Ureter (tissue), 1 donor: ENCODE data around the gene IRF1. TPM values are rescaled to one million over a fixed set of nuclear protein-coding genes. Genes with fewer than 3 reads are reported as not detected.
A peak's percentile ranks its signal among the peaks of the same experiment; 100 is the strongest.

Source experiments
- DNase-seq: peaks from one replicate; pipeline ENCODE4 v3.0.0-alpha.2; 2020; ENCODE audit warnings: low spot score
- total RNA-seq: library from RNA; stranded (reverse); gene quantifications from one replicate; pipeline ENCODE4 v1.2.4, GENCODE V29; 2023
- donor health status: DM: yes; HTN: yes; CAD: no.

IRF1 gene
- total RNA-seq, 1 donor from 2014 or later, result 40.8 TPM

DNA sequence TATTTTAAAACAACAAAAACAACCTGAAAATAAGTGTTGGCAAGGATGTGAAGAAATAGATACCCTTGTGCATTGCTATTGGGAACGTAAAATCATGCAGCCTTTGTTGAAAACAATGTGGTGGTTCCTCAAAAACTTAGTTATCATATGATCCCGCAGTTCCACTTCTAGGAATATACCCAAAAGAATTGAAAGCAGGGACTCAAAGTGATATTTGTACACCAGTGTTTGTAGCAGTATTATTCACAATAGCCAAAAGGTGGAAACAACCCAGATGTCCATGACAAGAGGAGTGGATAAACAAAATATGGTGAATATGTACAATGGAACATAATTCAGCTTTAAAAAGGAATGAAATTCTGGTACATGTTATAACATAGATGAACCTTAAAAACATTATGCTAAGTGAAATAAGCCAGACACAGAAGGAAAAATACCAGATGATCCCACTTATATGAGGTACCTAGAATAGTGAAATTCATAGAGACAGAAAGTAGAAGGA is 29.0 kb downstream of the IRF1 start:
- no peak for DNase-seq

DNA sequence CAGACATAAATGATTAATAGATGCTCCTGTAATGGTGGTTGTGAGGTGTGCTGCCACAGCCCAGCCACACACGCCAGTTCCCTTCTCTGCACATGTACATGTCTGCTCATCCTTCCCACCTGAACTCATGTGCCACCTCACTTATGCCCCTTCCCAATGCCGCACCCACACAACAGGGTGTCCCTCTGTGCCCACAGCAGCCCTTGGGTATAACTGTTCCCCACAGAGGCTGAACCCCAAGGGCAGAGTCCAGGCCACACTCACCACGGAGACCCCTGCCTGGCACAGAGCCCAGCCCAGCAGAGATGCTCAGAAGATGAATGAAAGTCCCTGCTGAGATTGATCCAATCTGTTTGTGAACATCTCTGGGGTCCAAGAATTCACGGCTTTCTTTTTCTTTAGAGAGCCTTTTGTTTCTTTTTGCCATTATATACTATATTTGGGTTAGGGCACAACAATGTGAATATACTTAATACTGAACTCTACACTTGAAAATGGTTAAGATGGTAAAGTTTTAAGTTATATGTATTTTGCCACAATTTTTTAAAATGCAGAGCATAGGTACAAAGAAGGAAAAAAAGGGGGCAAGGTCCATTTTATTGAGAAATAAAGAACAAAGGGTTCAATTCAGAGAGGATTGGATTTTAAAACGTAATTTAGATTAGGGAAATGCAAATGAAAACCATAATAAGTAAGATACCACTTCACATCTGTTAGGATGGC is 29.6 kb downstream of the IRF1 start:
- no peak for DNase-seq

DNA sequence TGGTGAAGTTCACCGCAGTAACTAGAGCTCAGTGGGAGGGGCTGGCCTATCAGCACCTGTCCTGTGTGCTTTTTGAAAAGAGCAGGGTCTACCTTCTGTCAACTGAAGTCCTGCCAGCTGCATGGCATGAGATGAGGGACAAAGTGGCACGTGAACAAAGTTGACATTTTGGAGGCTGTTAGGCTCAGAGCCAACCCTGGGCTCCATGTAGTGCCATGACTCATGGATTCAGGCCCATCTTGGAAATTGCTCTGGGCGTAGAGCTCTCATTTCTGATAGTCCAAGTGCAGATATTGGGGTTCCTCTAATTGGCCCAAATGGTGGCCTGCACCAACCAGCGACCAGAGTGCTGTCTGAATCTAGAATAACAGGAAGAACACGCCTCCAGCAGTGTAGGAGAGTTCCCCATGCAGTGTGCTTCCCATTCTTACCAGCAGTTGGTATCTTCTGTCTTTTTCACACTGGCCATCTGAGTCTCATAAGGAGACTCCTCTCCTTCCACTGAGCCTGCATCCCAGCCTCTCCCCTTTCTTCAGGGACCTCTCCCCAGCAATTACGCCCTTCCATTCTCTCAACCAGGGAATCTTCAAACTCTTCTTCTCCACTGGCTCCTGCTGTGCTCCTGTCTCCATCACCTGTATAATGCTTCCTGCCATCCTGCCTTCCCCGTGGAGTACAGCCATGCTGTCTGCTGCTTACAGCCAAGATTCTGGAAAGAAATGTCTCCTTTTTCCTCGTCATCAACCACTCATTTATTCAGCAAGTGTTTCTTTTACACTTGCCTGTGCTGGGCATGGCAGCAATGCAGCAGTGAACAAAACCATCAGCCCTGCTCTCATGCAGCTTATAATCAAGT is 30.4 kb downstream of the IRF1 start:
- no peak for DNase-seq

DNA sequence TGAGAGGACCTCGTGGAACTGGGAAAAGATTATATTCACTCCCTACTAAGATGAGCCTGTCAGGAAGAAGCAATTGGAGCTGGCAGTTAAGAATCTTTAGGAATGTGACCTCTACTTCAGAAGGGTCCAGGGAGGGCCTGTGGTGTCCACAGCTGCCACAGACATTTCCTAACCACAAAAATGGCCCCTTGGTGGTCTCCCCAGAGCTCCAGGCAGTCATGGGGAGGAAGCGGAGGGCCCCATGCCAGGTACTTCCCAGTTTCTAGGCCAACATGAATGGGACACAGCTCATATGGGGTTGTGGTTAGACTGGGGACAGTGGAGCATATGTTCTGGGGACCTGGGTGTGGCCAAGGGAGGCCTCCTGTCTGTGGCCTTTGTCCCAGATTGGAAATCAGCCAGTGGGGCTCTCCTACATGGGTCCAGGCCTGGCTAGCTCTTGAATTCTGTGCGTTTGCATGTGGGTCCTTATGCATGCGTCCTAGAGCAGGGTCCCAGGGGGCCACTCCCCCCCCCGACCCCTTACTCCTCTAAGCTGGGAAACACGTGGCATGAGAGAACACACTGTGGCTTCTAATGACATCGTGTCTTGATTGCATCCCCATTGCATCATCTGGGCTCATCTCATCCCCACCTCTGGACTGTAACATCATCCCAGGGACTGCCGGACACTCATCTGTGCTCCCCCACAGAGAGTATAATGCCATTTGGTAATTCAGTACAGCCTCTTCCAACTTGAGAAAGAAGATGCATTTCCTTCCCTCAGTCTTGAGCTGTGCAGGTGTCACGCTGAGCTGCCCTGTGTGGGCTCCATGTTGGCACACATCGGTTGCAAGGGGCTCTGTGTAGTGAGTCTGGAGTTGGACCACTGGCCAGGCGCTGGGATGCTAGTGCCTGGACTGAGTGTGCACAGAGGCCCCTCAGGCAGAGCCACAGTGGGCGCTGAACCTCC is 31.3 kb downstream of the IRF1 start:
- DNase-seq, result no peak

DNA sequence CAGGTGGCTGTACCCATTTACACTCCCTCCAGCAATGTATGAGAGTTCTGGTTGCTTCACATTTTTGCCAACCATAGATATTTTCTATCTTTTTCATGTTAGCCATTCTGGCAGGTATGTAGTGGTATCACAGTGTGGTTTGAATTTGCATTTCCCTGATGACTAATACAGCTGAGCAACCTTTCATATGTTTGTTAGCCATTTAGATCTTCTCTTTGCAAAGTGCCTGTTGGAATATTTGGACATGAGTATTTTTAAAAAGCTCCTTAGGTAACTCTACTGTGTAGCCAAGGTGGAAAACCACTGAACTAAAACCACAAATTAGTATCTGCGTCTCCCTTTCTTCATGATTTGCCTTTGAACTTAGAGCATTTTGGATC is 31.9 kb downstream of the IRF1 start:
- DNase-seq, result no peak

DNA sequence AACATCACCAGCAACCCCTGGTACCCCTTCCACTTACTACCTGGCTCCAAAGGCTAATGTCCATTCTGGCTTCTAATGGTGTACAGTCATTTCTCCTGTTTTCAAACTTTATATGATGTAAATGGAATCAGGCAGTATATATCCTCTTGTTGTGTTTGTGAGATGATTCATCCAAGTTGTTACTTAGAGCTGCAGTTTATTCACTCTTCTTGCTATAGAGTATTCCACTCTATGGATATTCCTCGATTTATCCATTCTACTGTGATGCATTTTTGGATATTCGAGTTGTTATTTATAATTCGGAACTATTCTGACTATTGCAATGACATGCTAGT is 32.4 kb downstream of the IRF1 start:
- DNase-seq, result no peak

DNA sequence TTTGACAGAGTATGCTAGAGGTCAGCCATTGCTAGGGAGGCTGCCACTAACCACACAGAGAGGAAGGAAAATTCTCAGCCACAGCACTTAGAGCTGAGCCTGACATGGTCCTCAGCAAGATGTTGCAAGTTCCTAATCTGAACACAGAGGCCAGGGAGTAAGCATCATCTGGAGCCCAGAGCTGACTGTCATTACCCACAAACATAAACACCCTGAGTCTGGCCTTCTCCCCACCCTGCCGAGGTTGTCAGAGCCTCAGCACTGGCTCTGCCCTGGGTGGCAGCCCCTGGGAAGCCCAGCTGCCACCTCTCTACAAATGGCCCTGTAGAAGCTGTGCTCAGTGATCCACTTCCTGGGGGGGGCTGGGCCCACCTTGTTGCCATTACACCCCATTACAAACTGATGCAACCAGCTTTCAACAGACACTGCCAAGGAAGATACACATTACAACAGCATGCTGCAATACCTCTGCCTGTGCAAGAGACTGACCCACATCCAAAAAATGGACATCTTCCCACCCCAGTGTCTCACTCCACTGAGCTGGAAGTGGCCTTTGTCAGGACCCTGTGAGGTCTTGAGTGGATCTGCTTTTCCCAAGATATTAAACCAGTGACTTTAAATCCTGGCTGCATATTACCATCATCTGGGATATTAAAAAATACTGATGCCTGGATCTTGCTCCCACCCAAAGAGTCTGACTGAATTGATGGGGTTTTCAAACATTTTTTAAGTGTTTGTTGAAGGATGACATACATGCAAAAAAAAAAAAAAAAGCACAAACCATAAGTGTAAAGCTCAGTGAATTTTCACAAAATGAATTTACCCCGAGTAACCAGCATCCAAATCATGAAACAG is 33.0 kb downstream of the IRF1 start:
- DNase-seq, result no peak

DNA sequence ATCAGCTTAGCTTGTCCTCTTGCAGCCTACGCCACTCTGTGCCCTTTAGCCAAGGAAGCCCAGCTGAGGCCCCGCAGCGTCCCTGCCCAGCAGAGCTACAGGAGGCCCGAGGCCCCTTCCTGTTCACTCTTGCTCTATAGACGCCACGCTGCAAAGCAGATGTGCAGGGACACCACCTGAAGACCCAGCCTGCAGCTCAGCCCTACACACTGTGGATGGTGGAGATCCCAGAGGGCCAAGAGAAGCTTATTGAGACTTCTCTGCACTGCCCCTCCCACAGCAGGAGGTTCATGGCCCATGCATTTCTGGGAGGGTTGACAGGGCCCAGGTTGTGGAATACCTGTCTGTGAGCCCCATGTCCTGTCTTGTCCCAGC is 33.6 kb downstream of the IRF1 start:
- DNase-seq, result no peak

DNA sequence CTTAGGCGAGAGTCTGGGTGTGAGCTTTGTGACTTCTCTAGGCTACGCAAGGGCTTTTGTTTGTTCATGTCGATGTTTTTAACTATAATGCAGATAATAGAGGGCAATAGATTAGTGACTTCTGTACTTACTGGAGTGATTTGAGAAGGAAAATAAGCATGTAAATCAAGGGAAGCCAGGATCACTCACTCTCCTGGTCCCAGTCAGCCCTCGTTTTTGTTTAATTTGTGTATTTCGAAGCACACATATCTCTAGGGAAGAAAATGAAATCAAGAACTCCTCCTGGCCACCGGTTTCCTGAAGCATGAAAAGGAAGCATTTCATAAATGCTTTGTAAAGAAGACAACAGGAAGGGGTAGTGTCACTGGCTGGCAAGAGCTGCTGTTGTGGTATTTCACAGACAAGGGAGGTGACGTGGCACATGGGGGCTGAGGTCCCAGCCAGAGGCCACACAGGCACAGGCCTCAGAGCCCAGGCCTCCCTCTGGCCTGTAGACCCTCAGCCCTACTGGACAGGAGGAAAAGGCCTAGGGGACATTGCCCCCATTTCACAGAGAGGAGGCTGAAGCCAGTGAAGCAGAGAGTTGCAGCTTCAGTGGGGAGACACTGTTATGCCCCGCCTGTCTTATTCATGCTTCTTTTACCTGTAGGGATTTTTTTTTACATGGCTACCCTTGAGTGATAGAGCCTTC is 34.1 kb downstream of the IRF1 start:
- DNase-seq, result no peak

DNA sequence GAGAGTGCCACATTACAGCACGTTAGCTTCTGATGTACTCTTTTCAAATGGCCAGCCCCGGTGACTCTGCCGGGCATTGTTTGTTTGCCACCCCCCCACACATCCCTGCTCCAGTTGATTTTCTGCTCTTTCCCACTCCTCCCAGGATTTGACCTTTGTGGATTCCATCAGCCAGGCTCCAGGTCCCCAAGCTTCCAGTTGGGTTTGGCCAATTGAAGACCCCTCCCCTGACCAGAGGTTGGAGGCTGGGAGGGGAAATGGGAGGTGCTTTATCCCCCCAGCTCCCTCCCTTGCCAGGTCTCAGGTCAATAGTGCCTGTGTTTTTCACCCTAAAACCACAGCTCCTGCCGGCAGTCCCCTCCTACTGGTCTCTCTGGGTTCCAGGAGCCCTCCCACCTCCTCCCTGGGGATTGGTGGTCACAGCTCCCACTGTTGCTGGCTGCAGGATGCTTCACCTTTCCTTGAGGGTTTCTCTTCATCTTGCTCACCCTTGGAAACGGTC is 34.9 kb downstream of the IRF1 start:
- DNase-seq, result no peak

DNA sequence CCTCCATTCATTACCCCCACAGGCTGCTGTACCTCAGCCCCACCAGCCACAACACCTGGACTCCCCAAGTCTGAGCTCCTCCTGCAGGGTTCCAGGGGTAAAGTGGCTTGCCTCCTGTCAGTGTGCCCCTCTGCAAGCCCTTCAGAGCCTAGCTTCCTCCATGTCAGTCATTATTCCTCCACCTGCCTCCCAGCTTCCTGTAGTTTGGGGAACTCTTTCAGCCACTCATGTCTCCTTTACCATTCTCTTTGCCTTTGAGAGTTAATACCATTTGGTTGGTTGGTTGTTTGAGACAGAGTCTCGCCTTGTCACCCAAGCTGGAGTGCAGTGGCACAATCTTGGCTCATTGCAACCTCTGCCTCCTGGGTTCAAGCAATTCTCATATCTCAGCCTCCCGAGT is 36.2 kb downstream of the IRF1 start:
- no peak for DNase-seq

DNA sequence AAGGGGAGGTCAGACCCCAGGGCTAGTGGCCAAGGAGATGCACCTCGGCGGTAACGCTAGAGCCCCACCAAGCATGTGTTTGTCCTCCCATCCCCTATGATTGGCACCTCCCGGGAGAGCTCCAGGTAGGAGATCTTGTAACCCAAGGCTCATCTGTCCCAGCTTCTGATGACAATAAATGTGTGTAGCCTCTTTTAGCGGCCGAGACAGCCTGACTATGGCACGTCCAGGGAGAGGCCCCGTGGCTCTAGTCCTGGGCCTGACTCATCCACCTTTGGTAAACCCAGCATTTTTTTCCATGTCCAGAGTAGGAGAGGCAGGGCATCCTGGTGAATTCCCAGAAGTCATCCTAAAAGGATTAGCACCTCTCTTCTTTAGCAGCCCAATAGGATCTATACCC is 39.2 kb downstream of the IRF1 start:
- DNase-seq, result no peak

DNA sequence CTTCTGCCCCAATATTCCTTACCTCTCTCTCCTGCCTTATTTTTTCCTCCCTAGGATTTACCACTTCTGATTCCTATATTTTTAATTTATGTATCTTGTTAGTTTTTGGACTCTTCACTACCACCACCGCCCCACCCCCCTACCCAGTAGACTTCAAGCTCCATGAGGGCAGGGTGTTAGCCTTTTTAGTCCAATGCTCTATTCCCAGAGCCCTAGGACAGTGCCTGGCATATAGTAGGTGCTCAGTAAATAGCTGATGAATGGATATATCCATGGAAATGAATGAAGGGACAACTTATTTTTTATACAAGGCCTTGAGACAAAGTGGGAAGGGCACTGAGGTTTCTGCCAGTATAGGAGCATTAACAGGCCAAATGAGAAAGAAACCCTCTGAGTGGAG is 41.5 kb downstream of the IRF1 start:
- DNase-seq, result no peak

DNA sequence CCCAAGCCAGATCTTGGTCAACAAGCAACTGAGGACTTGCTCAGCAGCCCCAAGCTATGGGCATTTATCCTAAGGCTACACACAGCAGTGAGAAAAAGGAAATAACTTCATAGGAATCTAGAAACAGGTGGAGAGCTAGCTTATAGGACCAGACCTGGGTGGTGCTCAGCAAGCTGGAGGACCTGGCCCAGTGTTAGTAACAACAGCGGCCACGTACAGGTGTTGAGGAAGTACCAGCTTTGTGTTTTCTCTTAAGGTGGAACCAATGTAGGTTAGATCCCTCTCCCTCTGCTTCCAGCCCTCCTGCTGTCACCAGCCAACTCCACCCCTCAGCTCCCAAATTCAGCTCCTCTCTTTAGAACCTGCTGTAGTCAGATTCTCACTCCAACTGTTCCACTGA is 43.4 kb downstream of the IRF1 start:
- no peak for DNase-seq

DNA sequence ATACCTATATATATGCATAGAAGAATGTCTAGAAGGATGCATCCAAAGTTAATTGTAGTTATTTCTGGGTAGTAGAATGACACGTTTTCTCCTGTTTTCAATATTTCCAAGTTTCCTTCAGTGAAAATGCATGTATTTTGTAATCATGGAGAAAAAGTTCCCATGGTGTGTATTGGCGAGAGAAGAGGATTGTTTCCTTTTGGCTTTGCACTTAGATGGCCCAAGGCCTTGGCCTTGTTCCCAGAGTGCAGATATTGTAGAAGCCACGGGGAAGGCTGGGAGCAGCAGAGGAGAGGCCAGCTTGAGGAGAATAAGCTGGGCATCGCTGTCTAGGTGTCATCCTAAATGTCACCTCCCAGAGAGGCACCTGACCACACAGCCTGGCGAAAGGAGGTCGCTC is 44.0 kb downstream of the IRF1 start:
- peak; percentile 76 for DNase-seq

DNA sequence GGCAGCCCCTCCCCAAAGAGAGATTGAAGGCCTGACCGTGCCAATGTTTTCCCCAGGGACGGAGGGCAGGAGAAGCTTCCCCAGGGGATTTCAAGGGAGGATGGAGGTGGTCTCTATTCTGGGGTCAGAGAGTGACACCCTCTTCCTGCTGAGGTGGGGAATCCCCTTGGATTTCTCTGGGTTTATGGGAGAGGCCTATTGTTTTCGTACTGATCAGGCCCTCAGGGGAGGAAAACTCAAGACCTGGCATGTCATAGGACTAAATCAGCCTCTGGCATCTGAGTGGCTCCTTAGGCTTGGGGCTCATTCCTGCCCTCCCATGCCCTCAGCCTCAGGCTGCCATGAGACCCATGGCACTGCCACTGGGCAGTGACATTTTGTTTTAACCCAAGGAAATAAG is 44.6 kb downstream of the IRF1 start:
- no peak for DNase-seq

DNA sequence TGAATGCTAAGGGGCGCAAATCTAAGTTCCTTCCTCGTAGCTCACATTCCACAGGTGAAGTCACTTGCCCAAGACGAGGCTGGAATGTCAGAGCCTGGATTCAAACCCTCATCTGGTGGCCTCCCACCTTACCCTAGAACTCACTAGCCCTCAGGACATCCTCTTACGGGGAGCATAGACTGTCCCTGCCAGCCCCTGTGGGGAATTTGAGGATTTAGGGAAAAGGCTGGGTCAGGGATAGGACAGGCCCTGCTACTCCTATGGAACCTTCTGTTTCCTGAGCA is 45.0 kb downstream of the IRF1 start:
- no peak for DNase-seq

DNA sequence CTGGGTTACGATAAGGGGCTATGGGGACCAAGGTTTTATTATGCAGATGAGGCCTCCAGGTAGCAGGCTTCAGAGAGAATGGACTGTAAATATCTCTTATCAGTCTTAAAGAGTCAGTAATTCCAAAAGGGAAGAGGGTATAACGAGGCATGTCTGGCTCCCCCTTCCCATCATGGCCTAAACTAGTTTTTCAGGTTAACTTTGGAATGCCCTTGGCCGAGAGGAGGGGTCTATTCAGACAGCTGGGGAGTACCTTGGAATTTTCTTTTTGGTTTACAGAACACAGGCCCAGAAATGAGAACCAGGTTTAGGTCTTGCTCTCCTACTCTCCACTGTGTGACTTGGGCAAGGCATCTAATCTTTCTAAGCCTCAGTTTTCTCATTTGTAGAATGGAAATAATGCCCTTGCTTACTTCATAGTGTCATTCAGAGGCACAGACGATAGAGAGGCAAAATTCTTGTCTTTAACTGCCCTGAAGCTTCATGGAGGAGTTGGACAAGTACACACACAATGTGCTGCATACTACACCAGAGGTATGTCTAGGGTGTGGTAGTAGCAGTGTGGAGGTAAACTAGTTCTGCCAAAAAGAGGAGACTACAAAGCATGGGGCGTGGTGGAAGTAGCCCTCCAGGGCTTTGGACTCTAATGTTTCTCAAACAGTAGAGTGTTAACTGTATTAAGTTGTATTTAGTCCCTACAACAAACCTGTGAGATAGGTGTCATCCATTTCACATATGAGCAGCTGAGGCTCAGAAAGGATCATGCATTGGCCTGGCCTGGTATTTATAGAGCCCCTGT is 45.5 kb downstream of the IRF1 start:
- DNase-seq, result no peak

DNA sequence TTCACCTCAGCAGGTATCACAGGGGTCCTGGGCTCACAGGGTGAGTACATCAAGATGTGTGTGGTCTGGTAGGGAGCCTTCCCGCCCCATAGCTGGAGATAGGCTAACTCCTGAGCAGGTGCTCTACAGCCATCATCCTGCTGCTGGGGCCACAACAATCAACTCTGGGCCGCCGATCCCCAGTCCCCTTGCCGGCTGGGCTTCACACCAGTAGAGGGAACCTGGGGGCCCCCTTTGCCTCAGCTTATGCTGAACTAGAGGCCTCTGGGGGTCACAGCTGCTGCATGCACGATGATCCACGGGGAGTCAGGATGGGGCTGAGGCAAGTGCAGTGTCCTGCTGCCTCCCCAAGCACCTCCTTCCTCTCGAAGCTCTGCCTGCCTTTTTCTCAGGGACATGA is 46.5 kb downstream of the IRF1 start:
- DNase-seq, result no peak

DNA sequence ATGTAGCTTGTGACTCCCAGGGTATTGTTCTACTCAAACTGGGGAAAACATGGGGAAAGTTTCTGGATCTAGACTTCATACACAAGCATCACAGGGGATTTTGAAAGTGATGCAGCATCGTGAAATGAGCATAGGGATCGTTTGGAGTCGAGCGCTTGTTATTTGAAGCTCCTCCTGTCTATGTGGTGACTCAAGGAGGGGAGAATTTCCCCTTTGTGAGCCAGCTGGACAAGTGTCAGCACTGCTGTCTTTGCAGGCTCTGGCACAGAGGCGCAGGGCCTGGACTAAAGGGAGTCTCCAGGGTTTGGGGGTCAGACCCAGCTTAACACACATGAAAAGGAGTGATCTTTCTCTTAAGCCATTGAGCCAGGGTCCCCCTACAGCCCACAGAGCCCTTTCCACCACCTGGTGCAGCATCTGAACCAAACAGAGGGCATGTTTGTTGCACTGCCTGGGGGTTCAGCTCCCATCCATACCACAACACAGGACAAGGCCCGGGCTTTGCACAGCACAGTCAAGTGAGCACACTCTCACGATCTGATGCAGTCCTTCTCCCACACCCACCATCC is 51.0 kb downstream of the IRF1 start:
- peak; percentile 76 for DNase-seq
